ENCODE measurements around the gene FILIP1.

DNA sequence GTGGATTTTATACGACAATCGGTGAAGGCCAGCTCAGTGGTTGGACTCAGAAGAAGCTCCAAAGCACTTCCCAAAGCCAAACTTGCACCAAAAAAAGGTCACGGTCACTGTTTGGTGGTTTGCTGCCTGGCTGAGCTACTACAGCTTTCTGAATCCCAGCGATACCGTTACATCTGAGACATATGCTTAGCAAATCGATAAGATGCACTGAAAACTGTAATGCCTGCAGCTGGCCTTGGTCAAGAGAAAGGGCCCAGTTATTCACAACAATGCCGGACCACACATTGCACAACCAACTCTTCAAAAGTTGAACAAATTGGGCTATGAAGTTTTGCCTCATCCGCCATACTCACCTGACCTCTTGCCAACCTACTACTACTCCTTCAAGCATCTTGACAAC is 70.2 kb downstream of the FILIP1 start:
- TF ChIP-seq, protein P1, sequence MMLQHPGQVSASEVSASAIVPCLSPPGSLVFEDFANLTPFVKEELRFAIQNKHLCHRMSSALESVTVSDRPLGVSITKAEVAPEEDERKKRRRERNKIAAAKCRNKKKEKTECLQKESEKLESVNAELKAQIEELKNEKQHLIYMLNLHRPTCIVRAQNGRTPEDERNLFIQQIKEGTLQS (IDR thresholded peaks at IDR 0.05; ENCODE audit: insufficient read depth, low read depth, low read length), result no peak
- no peak for TF ChIP-seq NRF1 (IDR thresholded peaks at IDR 0.05; ENCODE audit: low read depth, low read length)
- TF ChIP-seq CTCF (IDR thresholded peaks at IDR 0.05; ENCODE audit: control extremely low read depth in 1 of 3, insufficient read depth in 1 of 3, low read depth in 1 of 3, low read length in 3 of 3), result no peak
- no peak for TF ChIP-seq SIX5 (IDR thresholded peaks at IDR 0.05; ENCODE audit: low read depth, low read length)
- no peak for TF ChIP-seq EZH2 (IDR thresholded peaks at IDR 0.05; ENCODE audit: low read depth, low read length, severe bottlenecking)
- no peak for TF ChIP-seq FOSL1 (IDR thresholded peaks at IDR 0.05; ENCODE audit: insufficient read depth, low read depth, low read length)
- TF ChIP-seq BRCA1 (IDR thresholded peaks at IDR 0.05; ENCODE audit: low read depth, low read length), result no peak

All from H1 (cell line).